AG04450 (cell line): ENCODE data around the gene FAM221B. TPM values are rescaled to one million over a fixed set of nuclear protein-coding genes. Genes with fewer than 3 reads are reported as not detected.

ENCODE experiments used
- CTCF ChIA-PET: fragments of 300-600, 350-600 bp; formaldehyde crosslinking; extraction: SDS; loops from one replicate; lab custom pipeline; 2022; ENCODE audit warnings: antibody characterized with exemption, inconsistent platforms; lab: Charles Lee
- POLR2A ChIA-PET: fragments of 350-600 bp; formaldehyde crosslinking; extraction: SDS; loops from one replicate; lab custom pipeline; 2021; ENCODE audit warnings: antibody characterized with exemption, inconsistent platforms; lab: Yijun Ruan, JAX
- DNase-seq: peaks from one replicate; pipeline ENCODE4 v3.0.0-alpha.2; 2011; ENCODE audit warnings: low read depth, low spot score
- H3K27ac ChIP-seq: one replicate; pipeline ENCODE4 v1.5.1; 2012; ENCODE audit warnings: low read depth, low read length, control low read depth
- H3K27me3 ChIP-seq: one replicate; pipeline ENCODE4 v1.6.0; 2012; ENCODE audit warnings: low read length; ENCODE audit not compliant: control insufficient read depth, insufficient read depth
- H3K4me3 ChIP-seq: 2 replicates; pipeline ENCODE4 v1.5.1; 2011; ENCODE audit warnings: mild to moderate bottlenecking, low read depth, low read length, control low read depth
- H3K9me3 ChIP-seq: 2 replicates; pipeline ENCODE4 v1.5.1; 2012; ENCODE audit warnings: low read length; ENCODE audit not compliant: control insufficient read depth, insufficient read depth
- polyA plus RNA-seq: library from polyadenylated mRNA; depleted of rRNA; stranded (reverse); fragments of >200 nt; gene quantifications from 2 replicates; pipeline ENCODE4 v1.2.3, GENCODE V29; 2011
- TF ChIP-seq, protein P1 (sequence below): IDR thresholded peaks from 2 replicates; pipeline ENCODE4 v1.5.1; 2011; ENCODE audit warnings: low read depth, low read length, control low read depth, inconsistent platforms

The FAM221B gene
- polyA plus RNA-seq, 1 experiment: not detected

DNA sequence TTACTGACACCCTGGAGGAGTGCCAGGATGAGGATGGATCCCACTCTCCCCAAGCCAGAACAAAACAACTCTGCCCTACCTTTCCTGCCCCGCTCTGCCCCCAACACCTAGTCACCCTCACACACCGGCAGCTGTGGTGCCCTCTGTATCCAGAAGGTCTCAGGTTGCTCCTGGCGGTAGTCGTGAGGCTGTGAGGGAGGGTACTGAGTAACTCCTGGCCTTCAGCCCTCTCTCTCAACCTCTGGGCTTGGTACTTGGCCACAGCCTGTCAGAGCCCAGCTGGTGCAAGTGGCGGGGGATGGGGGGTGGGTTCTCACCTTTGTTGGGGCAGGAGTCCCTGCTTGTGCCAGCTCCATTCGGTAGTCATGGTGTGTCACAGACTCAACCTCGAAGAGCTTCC is 18.4 kb downstream of the FAM221B start:
- H3K27me3 ChIP-seq: no peaks in the 10 kb centered on the region
- no peak for DNase-seq

DNA sequence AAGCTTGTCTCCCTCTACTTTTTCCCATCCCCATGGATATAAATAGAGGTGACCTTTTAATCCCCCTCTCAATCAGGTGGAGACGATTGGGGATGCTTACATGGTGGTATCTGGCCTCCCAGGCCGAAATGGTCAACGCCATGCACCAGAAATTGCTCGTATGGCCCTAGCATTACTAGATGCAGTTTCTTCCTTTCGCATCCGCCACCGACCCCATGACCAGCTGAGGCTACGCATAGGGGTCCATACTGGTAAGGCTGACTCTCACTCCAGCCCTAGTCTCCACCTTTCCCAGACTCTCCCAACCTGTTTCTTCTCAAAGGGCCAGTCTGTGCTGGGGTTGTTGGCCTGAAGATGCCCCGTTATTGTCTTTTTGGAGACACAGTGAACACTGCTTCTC is 20.1 kb downstream of the FAM221B start:
- ChIA-PET CTCF (no interaction called here), POLR2A (no interaction called here)
- DNase-seq: no peak
- Histone ChIP-seq H3K27me3 (no peaks in the 10 kb centered on the region), H3K4me3 (no peak overlapping the region), H3K9me3 (no peaks in the 10 kb centered on the region), H3K27ac (no peak overlapping the region)
- TF ChIP-seq, protein P1, sequence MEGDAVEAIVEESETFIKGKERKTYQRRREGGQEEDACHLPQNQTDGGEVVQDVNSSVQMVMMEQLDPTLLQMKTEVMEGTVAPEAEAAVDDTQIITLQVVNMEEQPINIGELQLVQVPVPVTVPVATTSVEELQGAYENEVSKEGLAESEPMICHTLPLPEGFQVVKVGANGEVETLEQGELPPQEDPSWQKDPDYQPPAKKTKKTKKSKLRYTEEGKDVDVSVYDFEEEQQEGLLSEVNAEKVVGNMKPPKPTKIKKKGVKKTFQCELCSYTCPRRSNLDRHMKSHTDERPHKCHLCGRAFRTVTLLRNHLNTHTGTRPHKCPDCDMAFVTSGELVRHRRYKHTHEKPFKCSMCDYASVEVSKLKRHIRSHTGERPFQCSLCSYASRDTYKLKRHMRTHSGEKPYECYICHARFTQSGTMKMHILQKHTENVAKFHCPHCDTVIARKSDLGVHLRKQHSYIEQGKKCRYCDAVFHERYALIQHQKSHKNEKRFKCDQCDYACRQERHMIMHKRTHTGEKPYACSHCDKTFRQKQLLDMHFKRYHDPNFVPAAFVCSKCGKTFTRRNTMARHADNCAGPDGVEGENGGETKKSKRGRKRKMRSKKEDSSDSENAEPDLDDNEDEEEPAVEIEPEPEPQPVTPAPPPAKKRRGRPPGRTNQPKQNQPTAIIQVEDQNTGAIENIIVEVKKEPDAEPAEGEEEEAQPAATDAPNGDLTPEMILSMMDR: no peak

More for the DNA sequence above, 18.4 kb downstream of the FAM221B start:
- H3K9me3 ChIP-seq: no peaks in the 10 kb centered on the region
- POLR2A ChIA-PET: no interaction called here
- no peak overlapping the region for H3K4me3 ChIP-seq
- CTCF ChIA-PET: interaction anchor here (3.1 to 5.6 kb wide), 2 partner anchors 15 to 21 kb away, joined by 14 to 48 read pairs; no protein-coding TSS in a partner anchor
- no peak overlapping the region for H3K27ac ChIP-seq
- TF ChIP-seq, protein P1: no peak

- ChIA-PET CTCF (interaction anchor here (2.0 kb wide), 1 partner anchor 16 kb away, joined by 7 read pairs; no protein-coding TSS in a partner anchor), POLR2A (no interaction called here)
These were observed 22.4 kb downstream of the FAM221B start for GRCh38 chr9:35806101-35806500.

GRCh38 chr9:35801328-35802128 is 27.0 kb downstream of the FAM221B start:
- no peak overlapping the region for H3K27ac ChIP-seq
- CTCF ChIA-PET: no interaction called here
- no peaks in the 10 kb centered on the region for H3K27me3 ChIP-seq
- no peaks in the 10 kb centered on the region for H3K9me3 ChIP-seq
- H3K4me3 ChIP-seq: no peak overlapping the region
- POLR2A ChIA-PET: no interaction called here
- no peak for DNase-seq
- TF ChIP-seq, protein P1: no peak

More at GRCh38 chr9:35806101-35806500, 22.4 kb downstream of the FAM221B start:
- no peak for DNase-seq
- TF ChIP-seq, protein P1: no peak
- Histone ChIP-seq H3K27me3 (no peaks in the 10 kb centered on the region), H3K9me3 (no peaks in the 10 kb centered on the region), H3K27ac (no peak overlapping the region), H3K4me3 (no peak overlapping the region)

DNA sequence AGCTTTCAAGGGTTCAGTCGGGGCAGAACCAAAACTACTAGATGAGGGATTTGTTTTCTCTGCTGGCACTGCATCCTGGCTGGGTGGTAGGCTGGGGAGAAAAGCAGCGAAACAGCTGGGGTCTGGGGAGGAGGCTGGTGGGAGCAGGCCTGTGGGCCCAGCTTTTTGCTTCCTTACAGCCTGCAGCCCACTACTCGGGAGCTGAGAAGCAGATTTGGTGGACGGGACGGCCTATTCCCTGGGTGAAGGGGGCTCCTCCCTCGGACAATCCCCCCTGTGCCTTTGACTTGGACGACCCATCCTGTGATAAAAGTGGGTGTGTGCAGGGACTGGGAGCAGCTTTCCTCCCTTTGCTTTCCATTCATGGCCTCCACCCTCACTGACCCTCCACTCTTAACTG is 28.0 kb downstream of the FAM221B start:
- Histone ChIP-seq H3K9me3 (no peaks in the 10 kb centered on the region), H3K27me3 (no peaks in the 10 kb centered on the region), H3K27ac (no peak overlapping the region), H3K4me3 (no peak overlapping the region)
- DNase-seq: no peak
- CTCF ChIA-PET: no interaction called here
- TF ChIP-seq, protein P1: no peak
- POLR2A ChIA-PET: no interaction called here
